CD4-positive, alpha-beta T cell treated with Interleukin-21 for 1 hour (primary cell): ENCODE measurements around the gene MBD3.
"Not testable (repeated sequence)": the region's sequence is repeated elsewhere in the genome, so short reads cannot be mapped to it uniquely, and the experiment has no call there.

Experiments
- DNase-seq: peaks from one replicate; pipeline ENCODE4 v3.0.0-alpha.2; 2020

MBD3 gene, protein sequence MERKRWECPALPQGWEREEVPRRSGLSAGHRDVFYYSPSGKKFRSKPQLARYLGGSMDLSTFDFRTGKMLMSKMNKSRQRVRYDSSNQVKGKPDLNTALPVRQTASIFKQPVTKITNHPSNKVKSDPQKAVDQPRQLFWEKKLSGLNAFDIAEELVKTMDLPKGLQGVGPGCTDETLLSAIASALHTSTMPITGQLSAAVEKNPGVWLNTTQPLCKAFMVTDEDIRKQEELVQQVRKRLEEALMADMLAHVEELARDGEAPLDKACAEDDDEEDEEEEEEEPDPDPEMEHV

GRCh38 chr19:1592755-1593500 is at the start of gene MBD3:
Gene MBD3 (minus strand): TSS chr19:1592865. CDS start chr19:1592631, 234 bp downstream.
- peak; percentile 90 for DNase-seq

- DNase-seq = not testable (repeated sequence)
These were observed 48.3 kb upstream of the MBD3 start for GRCh38 chr19:1640893-1641448.

DNA sequence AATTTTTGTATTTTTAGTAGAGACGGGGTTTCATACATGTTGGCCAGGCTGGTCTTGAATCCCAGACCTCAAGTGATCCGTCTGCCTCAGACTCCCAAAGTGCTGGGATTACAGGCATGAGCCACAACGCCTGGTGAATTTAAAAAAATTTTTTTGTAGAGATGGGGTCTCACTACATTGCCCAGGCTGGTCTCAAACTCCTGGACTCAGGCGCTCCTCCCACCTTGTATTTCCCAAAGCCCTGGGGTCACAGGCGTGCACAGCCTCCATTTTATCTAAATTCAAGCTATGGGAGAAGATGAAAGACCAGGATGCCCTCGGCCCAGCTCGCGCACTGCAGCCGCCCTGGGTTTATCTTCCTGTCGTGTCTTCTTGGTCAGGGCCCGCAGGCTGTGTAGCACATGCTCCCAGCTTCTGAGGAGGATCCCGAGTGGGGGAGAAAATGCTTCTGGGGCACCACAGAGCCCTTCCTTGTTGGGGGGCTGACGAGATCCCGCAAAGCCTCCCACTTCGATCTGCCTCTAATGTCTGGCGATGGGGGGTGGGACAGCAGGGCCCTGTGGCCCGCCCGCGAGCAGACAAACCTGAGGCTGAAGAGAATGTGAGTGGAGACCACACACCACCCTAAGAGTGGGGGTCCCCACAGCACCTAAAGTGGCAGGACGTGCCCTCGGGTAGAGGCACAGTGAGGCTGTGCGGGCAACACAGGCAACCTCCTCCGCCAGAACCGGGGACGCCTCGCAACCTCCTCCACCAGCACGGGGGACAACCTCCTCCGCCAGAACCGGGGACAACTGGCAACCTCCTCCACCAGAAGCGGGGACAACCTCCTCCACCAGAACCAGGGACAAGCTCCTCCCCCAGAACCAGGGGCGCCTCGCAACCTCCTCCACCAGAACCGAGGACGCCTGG is 43.9 kb upstream of the MBD3 start:
- no peak for DNase-seq

- DNase-seq = no peak
These were observed 42.2 kb upstream of the MBD3 start for GRCh38 chr19:1634938-1635243.

GRCh38 chr19:1634242-1634937 is 41.7 kb upstream of the MBD3 start:
- no peak for DNase-seq

DNA sequence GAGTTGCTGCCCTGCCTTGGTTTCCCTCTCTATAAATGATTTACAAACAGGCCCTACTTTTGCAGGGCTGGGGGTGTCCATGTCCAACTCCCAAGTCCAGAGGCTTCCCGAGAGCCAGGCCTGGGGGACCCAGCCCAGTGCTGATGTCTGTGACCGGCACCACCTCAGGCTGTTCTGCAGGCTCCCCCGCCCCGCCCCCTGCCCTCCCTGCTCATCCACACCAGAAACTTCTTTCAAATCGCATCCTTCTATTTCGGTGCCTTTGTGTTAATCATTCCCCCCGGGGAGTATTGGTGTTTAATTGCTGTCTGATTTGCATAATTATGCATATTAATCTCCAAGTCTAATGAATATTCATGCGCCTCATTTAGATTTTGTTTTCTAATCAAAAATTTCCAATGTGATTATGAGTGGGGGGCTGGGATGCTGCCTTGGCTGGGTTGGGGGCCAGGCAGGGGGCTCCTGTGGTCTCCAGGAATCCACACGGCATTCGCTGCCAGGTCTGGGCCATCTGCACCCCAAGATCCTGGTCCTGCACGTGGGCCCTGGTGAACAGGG is 40.7 kb upstream of the MBD3 start:
- no peak for DNase-seq

DNA sequence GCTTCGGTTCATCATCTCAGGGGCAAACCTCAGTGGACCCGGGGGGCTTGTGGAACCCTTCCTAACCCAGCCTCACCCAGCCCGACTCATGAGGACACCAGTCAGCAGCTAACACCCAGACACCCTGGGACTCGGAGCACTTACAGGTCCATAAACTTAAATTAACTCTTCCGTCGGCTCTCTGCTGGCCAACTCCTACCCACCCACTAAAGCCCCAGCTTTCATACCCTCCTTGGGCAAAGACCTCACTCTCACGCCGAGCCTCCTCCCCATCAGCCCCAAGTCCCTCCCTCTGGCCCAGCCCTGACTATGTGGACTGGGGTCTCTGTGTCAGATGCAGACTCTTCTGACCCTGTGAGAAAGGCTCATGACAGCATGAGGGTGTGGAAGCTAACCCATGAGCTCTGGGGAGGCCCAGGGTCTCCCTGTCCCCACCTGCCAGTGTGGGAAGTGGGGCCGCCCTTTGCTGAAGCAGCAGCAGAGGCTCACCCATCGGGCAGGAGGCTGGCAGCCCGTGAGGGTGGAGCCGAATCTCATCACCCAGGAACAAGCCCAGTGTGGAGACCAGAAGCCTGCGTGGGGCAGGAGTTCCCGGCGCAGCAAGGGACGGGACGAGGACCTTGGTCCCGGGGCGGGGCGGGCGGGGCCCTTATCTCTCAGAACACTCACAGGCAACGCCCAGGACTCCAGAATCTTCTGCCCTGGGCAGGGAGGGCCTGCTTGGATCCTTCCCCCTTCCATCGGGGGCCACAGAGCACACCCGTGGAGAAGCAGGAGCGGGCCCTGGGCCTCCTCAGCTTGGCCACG is 40.0 kb upstream of the MBD3 start:
- no peak for DNase-seq

- no peak for DNase-seq
These were observed 39.0 kb upstream of the MBD3 start for GRCh38 chr19:1631557-1632100.

GRCh38 chr19:1630811-1631210 is 38.1 kb upstream of the MBD3 start:
- DNase-seq = no peak

DNA sequence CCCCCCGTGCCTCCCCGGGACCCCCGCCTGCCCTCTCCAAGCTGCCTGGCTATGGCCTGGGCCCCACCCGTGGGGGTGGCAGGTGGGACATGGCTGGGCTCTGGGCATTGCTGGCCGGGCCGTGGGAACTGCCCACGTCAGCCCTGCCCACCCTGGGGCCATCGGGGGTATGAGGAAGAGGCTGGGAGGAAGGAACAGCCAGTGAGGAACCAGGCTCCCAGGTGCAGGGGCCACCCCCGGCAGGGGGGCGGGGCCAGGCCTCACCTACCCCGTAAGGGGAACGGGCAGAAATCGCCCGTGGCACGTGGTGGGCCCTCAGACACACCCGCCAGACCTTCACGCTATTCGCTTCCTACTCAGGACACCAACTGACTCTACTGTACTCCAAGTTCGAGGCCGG is 37.3 kb upstream of the MBD3 start:
- DNase-seq = no peak

- no peak for DNase-seq
These were observed 36.7 kb upstream of the MBD3 start for GRCh38 chr19:1629256-1629808.

GRCh38 chr19:1627194-1627593 is 34.5 kb upstream of the MBD3 start:
- DNase-seq = no peak

DNA sequence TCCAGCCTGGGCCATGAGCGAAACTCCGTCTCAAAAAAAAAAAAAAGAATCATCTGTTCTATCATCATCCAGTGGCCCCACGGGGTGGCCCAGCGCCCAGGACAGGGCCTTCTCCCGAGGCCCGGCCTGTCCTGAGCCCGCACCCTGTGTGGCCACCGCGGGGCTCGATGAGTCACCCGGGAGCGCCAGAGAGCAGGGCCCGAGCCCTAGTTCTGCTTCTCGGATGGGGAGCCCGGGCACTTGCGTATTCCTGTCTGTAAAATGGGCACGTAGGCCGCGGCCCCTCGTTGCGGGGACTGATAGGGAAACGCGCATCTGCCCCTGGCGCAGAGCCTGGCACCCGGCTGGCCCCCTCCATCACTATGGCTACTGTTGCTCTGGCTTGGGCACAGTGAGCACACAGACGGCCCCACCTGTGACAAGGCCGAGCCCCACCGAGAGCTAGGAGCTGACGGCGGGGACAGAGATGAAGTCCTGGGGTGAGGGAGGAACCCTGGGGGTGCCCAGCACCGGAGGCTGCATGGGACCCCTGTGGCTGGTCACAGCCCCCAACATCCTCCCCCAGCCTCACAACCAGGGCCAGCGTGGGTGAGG is 33.8 kb upstream of the MBD3 start:
- DNase-seq = no peak

- DNase-seq = peak; percentile 54
These were observed 31.8 kb upstream of the MBD3 start for GRCh38 chr19:1624458-1624857.

GRCh38 chr19:1622541-1622940 is 29.9 kb upstream of the MBD3 start:
- no peak for DNase-seq

GRCh38 chr19:1622007-1622406 is 29.3 kb upstream of the MBD3 start:
- no peak for DNase-seq

DNA sequence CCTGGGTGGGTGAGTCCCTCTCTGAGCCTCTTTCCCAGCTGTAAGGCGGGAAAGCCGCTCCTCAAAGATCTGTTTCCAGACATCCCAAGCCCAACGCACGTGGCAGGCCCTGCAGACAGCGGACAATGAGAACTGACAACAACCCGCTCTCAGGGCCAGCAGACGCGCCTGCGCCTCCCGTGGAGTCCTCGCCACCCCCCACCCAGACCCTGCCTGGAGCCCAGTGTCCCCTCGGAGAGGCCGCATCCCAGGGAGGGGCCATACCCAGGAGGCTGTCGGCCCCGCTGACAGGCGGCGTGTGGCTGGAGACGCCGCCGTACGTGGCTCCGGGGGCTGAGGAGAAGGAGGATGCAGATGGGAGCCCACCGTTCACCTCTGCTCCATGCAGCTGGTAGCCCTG is 28.9 kb upstream of the MBD3 start:
- DNase-seq = no peak

DNA sequence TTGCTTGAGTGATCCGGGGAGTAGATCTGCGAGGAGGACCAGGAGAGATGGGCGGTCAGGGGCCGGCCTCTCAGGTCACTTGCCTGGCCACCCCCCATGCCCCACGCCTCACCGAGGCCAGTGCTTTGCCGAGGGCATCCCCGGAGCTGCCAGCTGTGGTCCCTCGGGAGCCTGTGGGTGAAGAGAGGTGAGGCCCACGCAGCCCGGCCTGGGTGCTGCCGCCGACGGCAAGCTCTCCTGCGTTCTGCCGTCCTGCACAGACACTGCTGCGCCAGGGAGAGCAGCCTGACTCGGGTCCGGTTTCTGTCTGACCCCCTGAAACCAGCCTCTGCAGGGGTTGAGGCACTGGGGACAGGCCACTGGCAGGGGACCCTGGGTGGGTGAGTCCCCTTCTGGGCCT is 28.4 kb upstream of the MBD3 start:
- DNase-seq = no peak

GRCh38 chr19:1620502-1620901 is 27.8 kb upstream of the MBD3 start:
- no peak for DNase-seq

DNA sequence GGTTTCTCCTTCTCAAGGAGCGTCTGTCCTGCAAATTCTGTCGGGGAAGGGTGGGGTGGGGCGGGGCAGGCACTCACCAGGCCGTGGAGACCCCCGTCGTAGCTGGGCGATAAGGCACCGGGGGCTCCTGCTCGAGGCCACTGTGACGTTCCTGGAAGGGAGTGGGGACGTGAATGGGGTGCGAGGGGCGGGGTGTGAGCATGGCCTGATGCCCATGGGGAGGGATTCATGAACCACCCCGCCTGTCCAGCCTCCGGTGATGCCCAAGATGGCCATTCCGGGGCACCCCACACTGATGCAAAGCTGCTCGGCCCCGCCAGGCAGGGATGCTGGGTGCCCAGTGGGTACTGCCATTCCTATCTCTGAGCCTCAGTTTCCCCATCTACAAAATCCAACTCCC is 27.0 kb upstream of the MBD3 start:
- DNase-seq = no peak

DNA sequence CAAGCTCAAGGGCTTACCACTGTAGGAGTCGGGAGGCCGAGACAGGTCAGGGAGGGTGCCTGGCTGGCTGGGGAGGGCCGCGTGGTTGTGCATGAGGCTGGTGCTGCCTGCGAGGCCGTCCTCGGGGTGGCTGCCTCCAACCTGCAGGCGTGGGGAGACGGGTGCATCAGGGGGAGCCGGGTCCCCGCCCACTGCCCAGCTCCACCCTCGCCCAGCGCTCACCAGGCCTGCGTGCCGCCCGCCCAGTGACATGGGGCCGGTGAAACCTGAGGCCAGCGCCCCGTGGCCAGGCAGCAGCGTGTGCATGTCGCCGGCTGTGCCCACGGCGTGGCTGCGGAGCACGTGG is 26.4 kb upstream of the MBD3 start:
- DNase-seq = no peak
